Fibroblast of skin of right quadriceps (primary cell): ENCODE results near the gene GCNT2.
"Not testable (repeated sequence)": the region's sequence is repeated elsewhere in the genome, so short reads cannot be mapped to it uniquely, and the experiment has no call there.

Experiments
- DNase-seq: peaks from one replicate; pipeline ENCODE4 v3.0.0-alpha.2; 2013

Gene GCNT2

DNA sequence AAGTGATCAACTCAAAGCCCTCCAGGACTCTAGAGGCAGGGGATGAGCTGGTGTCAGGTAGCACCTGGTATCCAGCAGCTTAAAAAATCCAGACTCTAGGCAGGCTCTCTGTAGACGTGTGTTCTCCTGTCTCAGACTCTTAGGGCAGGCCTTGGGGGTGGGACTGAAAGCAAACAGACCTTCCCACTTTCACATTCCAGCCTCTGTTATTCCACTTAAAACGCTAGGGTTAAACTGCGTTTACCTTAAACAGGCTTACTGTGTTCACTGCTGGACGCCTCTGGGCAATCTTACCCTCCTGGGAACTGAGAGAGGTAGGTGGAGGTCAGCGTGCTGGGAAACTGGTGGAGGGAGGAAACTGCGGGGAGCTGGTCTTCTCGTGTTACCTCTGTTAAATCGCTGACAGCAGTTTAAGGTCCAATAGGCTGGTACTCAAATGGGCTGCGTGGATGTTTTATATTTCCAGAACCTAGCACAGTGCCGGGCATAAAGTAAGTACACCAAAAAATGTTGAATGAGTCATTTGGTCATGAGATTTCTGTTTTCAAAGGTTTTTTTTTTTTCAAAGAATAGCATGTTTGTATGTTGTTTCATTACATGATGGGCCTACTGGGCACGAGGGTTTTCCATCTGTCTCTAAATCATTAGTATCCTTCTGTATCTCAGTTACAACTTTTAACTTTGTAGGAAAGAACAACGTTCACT, at the start of gene GCNT2:
TSS of gene GCNT2 (plus strand) at position 248 of the 705 bp plus-strand sequence. CDS start 7,561 bp downstream, outside the sequence.
- no peak for DNase-seq

DNA sequence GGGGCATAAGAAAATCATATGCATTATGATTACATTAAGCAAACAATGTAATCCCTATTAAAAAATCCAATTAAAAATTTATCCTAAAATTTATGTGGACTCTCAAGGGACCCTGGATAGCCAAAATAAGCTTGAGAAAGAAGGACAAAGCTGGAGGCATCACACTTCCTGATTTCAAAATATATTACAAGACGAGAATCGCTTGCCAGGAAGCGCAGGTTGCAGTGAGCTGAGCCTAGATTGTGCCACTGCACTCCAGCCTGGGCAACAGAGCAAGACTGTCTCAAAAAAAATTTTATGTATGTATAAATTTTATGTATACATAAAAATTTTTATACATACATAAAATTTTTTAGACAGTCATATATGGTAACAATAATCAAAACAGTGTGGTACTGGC, 48.5 kb upstream of the GCNT2 start:
- DNase-seq, result no peak

DNA sequence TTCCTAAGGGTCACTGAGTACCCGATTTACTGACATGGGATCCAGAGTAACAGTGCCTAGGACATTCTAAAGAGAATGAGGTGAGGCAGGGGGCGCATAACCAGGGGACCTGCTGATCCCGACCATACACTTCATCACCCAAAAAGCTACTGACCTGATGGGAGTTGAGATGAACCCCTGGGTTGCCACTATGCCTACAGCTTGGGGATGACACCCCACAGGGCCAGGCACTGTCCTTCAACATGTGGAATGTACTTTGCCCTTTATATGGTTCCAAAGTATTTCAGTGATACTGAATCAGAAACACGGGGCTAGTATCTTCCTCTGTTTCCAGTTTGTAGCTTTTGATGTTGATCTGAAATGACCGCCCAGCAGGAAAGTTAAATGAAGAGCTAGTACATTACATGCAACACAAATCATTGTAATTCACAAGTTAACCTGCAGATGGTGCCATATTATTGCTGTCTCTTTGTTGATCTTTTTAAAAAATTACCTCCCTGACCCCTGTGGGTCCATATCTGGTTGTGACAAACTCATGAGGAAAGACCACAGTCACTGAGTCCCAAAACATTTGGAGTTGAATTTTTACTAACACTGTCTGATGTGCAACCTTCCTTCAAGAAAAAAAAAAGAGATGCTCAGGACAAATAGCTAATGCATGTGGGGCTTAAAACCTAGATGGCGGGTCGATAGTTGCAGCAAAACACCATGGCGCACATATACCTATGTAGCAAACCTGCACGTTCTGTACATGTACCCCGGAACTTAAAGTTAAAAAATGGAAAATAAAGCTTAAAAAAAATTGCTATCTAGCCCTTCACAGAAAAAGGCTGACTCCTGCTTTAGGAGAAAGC, 42.7 kb upstream of the GCNT2 start:
- DNase-seq, result peak; percentile 10

DNA sequence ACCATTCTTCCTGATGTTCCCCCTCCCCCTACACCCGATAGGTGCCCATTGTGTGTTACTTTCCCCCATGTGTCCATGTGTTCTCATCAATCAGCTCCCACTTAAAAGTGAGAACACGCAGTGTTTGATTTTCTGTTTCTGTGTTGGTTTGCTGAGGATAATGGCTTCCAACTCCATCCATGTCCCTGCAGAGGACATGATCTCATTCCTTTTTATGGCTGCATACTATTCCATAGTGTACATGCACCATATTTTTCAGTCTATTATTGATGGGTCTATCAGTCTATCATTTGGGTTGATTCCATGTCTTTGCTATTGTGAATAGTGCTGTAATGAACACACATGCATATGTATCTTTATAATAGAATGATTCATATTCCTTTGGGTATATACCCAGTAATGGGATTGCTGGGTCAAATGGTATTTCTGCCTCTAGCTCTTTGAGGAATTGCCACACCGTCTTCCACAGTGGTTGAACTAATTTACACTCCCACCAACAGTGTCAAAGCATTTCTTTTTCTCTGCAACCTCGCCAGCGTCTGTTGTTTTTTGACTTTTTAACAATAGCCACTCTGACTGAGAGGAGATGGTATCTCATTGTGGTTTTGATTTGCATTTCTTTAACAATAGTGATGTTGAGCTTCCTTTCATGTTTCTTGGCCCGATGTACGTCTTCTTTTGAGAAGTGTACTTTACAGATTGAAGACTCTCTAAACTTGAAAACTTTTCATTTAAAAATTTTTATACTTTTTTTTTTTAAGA, 41.0 kb upstream of the GCNT2 start:
- DNase-seq, result no peak

DNA sequence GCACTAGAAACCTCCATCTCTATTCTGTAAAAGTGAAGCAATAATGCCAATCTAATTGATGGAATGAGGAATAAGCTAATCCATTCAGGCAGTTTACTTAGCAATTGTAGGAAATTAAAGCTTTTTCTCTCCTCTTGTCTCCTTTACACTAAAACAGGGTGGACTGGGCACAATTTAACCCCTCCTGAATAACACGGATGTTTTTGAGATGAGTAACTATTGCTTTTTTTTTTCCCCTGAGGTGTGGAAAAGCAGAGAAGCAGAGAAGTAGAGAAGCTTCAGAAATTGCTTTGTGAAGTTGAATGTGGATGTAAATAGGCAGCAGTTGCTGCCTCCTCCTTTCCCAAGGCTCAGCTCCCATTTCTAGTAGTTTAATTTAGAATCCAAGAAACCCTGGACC, 40.0 kb upstream of the GCNT2 start:
- DNase-seq, result no peak

- no peak for DNase-seq
These were observed 38.4 kb upstream of the GCNT2 start for GRCh38 chr6:10482636-10483257.

DNA sequence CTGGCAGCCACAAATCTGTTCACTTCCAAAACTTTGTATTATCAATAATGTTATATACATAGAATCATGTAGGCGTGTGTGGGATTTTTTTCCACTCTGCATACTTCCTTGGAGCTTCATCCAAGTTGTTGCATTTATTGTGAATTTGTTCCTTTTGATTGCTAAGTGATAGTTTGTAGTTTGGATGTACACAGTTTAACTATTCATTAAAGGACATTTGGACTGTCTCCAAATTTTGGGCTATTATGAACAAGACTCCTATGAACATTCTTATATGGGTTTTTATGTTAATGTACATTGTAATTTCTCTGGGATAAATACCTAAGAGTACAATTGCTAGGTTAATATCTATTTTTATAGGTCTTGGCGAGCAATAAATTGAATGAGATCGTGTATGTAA, 36.2 kb upstream of the GCNT2 start:
- DNase-seq, result no peak

DNA sequence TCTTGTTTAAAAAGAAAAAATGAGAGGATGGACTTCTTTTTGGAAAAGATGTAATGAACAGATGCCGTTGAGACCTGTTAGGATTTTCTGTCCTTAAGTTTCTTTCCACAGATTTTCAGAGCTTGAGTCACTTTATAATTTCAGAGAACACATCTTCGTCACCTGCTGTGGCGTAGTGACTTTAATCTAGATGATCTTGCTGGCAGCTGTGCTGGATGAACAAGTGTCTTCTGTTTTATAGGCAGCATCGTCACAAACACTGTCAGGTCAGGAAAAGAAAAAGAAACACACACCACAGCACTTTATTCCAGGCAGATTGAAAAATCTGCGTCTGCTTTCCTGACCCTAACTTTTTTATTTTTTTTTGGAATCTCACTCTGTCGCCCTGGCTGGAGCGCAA, 35.7 kb upstream of the GCNT2 start:
- no peak for DNase-seq

GRCh38 chr6:10486215-10486614, 34.9 kb upstream of the GCNT2 start:
- no peak for DNase-seq

DNA sequence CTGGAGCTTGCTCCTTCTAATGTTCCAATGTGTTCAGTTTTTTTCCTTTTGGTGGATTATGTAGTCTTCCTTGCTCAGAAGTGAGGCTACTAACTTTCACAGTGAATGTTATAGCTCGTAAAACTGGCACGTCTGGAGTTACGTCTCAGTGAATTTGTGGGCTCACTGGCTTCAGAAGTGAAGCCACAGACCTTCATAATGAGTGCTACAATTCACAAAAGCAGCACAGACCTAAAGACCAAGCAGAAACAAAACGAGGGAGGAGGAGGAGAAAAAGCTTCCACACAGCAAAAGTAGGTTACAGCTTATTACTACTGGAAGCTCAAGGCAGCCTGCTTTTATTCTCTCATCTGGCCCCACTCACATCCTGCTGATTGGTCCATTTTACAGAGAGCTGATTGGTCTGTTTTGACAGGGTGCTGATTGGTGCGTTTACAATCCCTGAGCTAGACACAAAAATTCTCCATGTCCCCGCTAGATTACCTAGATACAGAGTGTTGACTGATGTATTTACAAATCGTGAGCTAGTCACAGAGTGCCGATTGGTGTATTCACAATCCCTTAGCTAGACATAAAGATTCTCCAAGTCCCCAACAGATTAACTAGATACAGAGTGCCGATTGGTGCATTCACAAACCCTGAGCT, 34.1 kb upstream of the GCNT2 start:
- DNase-seq, result not testable (repeated sequence)

GRCh38 chr6:10487668-10488327, 33.4 kb upstream of the GCNT2 start:
- DNase-seq, result no peak

DNA sequence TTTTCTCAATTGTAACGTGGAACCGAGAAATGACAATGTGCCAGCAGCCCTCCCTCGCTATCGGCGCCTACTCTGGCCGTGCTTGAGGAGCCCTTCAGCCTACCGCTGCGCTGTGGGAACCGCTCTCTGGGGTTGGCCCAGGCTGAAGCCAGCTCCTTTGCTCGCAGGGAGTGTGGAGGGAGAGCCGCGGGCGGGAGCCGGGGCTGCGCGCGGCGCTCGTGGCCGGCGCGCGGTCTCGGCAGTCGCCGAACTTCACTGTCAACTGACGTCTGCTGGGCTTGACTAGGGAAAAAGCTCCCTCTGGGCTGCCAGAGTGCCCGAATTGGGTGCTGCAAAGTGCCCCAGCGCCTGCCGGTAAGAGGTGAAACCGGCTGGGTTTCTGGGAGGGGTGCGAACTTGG, 29.7 kb upstream of the GCNT2 start:
- DNase-seq, result no peak

DNA sequence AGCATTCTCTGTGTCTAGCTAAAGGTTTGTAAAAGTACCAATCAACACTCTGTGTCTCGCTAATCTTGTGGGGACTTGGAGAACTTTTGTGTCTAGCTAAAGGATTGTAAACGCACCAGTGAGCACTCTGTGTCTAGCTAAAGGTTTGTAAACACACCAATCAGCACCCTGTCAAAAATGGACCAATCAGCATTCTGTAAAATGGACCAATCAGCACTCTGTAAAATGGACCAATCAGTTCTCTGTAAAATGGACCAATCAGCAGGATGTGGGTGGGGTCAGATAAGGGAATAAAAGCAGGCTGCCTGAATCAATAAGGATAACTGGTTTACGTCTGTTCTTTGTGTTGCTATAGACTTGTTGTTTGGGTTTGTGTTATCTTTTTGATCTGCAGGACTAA, 29.2 kb upstream of the GCNT2 start:
- not testable (repeated sequence) for DNase-seq

- no peak for DNase-seq
These were observed 26.1 kb upstream of the GCNT2 start for GRCh38 chr6:10495029-10495428.

DNA sequence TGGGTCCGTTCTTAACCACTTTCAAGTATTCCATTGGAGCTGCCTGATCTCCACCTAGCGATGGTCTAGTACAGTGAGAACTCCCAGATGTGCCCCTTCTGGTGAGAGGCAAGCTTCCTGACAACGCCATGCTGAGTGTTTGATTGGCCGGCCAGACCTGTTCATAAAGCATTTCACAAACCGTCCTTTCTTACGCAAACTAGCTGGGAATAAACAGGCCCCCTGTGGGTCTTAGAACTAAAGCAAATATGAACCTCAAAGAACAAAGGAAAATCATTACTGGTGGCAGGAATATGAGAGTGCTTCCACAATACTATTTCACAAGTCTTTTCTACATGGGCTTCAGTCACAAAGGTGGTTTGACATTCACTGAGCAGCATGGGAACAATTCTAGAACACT, 15.6 kb upstream of the GCNT2 start:
- DNase-seq, result no peak

DNA sequence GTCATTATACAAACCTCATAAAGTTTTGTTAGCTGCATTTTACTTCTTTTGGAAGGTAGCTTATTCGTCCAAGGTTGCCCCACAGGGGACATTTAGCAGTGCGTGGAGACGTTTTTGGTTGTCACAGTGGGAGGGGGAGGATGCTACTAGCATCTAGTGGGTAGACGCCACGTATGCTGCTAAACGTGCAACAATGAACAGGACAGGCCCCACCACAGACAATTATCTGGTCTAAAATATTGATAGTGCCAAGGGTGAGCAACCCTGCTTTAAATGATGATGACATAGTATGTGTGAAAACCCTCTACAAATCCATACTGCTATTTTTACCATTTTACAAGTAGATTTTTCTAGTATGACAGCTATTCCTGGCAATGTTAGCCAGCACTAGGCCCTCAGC, 13.9 kb upstream of the GCNT2 start:
- DNase-seq, result no peak

DNA sequence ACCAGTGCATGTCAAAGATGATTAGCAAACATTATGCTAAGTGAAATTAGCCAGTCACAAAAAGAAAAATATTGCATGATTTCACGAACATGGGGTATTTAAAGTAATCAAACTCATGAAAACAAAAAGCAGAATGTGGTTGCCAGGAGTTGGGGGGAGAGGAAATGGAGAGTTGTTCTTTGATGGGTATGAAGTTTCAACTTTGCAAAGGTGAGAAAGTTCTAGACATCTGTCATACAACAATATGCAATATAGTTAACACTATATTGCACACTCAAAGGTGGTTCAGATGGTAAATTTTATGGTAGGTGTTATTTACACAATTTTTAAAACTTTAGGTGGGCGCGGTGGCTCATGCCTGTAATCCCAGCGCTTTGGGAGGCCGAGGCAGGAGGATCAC, 13.4 kb upstream of the GCNT2 start:
- no peak for DNase-seq

GRCh38 chr6:10510592-10511367, 10.4 kb upstream of the GCNT2 start:
- DNase-seq, result no peak

- no peak for DNase-seq
These were observed 9.7 kb upstream of the GCNT2 start for GRCh38 chr6:10511477-10511876.

GRCh38 chr6:10513544-10513943, 7.6 kb upstream of the GCNT2 start:
- no peak for DNase-seq
